Fibroblast of the conjunctiva (primary cell): ENCODE measurements around the gene MRNIP.

Experiments used
- DNase-seq: peaks from one replicate; pipeline ENCODE4 v3.0.0-alpha.2; 2010; ENCODE audit warnings: low read depth

The MRNIP gene

DNA sequence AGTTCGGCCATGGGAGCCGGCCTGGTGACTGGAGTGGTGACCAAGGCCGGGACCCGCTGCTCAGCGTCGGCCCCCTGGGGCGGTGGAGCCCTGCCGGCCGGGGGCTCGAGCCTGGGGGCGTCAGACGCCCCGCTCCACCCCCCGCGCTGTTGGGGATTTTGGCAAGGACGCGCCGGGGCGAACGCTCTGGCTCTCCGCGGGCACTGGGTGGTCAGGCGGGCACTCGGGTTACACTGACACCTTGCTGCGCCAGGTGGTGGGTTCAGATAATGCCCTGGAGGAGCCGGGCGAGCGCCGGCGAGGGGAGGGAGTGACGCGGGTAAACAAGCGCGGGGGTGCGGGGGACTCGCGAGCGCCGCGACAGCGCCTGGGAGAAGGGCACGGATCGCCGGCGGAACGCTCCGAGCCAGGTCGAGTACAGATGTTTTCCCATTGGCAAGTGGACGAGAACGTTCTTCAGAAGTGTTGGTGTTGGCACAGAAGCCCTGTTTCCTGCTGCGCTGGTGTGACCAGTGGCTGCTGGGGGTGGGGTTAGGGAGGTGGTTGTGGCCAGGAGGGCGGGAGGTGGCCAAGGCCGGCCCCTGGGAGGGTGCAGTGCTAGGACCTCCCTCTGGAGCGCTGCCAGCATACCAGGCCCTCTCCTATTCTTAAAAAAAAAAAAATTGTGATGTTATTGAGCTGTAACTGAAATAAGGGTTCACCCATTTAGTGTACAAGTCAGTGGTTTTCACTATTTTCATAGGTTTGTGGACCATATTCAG lies 37.1 kb downstream of the MRNIP start:
- peak; percentile 97 for DNase-seq

GRCh38 chr5:179820483-179821297 lies 37.9 kb downstream of the MRNIP start, which contains the start of gene SQSTM1:
TSS of gene SQSTM1 (plus strand) at chr5:179820905. CDS start at chr5:179820937, 32 bp downstream.
- peak; percentile 49 for DNase-seq

DNA sequence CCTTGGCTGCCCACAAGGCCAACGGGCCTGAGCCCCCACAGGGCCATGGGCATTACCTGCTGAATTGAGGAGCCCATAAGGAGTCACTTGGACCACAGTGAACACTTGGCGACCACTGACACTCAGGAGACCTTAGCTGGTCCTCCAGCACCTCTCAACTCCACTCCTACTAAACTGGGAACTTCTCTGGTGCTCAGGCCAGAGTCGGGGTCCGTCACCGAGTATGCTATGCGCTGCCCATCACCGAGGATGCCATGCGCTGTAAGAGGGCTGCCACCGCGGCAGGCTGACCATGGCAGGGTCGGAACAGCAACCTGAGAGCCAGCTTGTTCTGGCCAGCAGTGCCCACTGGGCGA lies 38.5 kb downstream of the MRNIP start:
- DNase-seq: no peak

- no peak for DNase-seq
These were observed 39.1 kb downstream of the MRNIP start for GRCh38 chr5:179819296-179820126.

GRCh38 chr5:179818746-179819295 lies 39.8 kb downstream of the MRNIP start:
- DNase-seq: peak; percentile 93

- no peak for DNase-seq
These were observed 40.5 kb downstream of the MRNIP start for GRCh38 chr5:179817890-179818745.

- no peak for DNase-seq
These were observed 41.2 kb downstream of the MRNIP start for GRCh38 chr5:179817470-179817840.

- no peak for DNase-seq
These were observed 41.7 kb downstream of the MRNIP start for GRCh38 chr5:179816796-179817469.

DNA sequence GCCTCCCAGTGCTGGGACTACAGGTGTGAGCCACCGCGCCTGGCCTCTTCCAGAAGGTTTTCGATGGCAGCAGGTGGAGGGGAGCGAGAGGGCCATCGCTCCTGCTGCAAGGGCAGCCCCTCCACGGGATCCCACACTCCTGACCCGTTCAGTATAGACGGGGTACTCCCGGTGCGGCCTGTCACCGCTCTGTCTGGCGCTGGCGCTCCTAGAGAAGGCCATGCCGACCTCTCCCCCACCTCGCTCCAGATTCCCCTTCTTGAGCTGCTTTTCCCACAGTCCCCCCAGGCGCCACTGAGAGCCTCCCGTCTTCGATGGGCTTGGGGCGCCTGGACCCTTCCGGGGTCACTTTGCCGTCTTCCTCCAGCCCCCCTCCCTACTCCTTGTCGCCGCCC lies 42.2 kb downstream of the MRNIP start:
- DNase-seq: no peak

- DNase-seq: no peak
These were observed 42.9 kb downstream of the MRNIP start for GRCh38 chr5:179815491-179816249.

- no peak for DNase-seq
These were observed 44.5 kb downstream of the MRNIP start for GRCh38 chr5:179814090-179814489.

DNA sequence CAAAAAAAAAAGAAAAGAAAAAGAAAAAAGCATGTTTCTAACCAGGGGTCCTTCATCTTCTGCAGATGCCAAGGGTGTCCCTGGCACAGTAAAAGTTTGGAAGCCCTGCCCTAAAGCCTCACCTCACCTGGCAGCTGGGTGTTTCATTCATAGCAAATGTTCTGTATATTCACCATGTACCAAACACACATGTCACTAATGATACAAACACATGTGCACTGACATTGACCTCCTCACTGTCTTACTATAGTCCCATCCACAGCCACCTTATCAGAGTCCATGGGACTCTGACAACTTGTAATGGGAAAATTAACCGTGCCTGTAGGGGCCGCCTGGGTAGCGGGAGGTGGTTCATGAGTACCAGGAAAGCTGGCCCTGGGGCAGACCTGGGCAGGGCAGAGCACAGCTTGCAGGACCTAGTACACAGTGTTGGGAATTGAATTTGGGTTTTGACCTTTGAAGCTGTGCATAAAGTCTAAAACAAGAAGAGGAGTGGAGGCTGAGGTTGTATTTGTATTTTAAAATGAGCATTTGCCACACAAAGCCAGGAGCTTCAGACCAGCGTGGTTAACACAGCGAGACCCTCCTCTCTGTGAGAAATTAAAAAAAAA lies 45.5 kb downstream of the MRNIP start:
- DNase-seq: no peak

DNA sequence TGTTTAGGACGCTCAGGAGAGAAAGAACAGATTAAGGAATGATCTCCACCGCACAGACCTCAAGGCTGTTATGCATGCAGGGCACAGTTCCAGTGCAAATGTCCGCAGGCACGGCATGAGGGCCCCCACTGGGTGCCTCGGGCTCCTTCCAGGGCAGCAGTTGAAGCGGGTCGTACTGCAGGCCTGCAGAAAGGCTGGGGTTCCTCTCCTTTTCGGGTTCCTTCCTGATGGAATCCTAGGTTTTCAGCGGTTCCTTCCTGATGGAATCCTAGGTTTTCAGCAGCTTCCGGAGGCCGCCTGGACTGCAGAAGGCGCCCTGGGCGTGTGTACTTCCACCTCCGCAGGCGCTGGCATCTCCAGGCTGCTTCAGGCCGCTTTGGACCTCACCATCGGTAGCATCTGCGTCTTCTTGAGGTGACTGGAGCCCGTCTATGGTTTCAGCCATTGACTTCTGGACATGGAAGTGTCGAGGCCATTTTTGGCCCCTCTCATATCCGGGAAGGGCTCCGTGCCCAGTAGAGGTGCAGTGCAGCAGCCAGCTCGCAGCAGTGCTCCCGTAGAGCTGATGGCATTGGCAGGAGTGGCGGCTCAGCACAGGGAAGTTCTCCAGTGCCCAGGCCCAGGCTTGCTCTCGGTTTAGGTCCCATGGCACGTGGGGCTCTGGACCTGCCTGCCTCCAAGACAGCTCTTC lies 46.3 kb downstream of the MRNIP start:
- DNase-seq: no peak

- DNase-seq: no peak
These were observed 52.2 kb downstream of the MRNIP start, which contains the start of gene MGAT4B for GRCh38 chr5:179806250-179807048. TSS of gene MGAT4B (minus strand) at chr5:179806866. CDS start at chr5:179806583, 283 bp downstream.

GRCh38 chr5:179805529-179806249 lies 52.9 kb downstream of the MRNIP start:
- no peak for DNase-seq

DNA sequence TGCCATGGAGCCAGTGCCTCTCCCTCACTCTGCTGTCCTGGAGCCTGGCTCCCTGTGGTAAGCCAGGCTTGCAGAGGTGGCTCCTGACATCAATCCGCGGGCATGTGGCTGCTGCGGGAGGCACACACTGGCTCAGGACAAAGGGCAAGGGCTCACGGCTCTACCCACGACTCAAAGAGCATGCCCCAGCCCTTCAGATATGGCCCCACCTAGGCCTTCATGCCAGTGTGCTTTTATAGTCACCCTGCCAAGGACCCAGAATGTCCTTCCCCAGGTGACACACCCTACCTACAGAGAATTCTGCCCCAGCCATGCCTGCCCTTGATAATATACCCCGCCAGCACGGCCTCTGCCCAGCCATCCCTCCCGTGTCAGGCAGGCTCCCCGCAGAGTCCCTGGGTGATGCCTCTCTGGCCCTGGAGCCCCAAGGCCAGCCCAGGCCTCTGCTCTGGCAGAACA lies 53.5 kb downstream of the MRNIP start:
- no peak for DNase-seq

DNA sequence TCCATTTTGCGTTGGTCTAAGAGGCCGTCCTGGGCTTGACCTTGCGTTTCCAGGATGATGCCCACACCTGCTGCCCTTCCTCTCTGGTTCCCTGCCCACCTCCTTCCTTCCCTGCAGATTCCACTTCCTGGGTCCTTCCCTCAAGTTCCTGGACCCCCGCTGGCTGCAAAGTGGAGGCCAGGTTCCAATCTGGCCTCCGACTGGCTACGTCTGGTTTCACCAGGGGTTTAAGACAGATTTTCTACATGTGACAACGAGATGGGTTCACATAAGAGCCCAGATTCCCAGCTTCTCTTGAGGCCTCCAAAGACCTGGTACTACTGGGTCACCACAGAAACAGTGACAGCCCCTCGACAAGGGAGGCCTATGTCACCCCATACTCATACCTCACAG lies 54.1 kb downstream of the MRNIP start:
- DNase-seq: no peak
